HG03135 (cell line): ENCODE results near the gene BFSP2.

Source experiments
- ATAC-seq: cut with Tn5 transposase; IDR thresholded peaks from one replicate; pipeline ENCODE4 v1.9.1; 2021; ENCODE audit warnings: mild to moderate bottlenecking, moderate library complexity; ENCODE audit not compliant: unreplicated experiment

The BFSP2 gene

GRCh38 chr3:133383175-133383574, 16.7 kb upstream of the BFSP2 start:
- ATAC-seq, result no peak

- ATAC-seq, result no peak
Measured at GRCh38 chr3:133383741-133384140, 16.1 kb upstream of the BFSP2 start.

GRCh38 chr3:133384331-133385027, 15.4 kb upstream of the BFSP2 start:
- no peak for ATAC-seq

GRCh38 chr3:133386876-133387275, 13.0 kb upstream of the BFSP2 start:
- ATAC-seq, result no peak

- no peak for ATAC-seq
Measured at GRCh38 chr3:133387341-133387740, 12.5 kb upstream of the BFSP2 start.

- ATAC-seq, result no peak
Measured at GRCh38 chr3:133388696-133389395, 11.0 kb upstream of the BFSP2 start.

GRCh38 chr3:133390715-133391114, 9.1 kb upstream of the BFSP2 start:
- ATAC-seq, result no peak

- ATAC-seq, result no peak
Measured at GRCh38 chr3:133393204-133393603, 6.7 kb upstream of the BFSP2 start.

- no peak for ATAC-seq
Measured at GRCh38 chr3:133393691-133394474, 6.0 kb upstream of the BFSP2 start.

GRCh38 chr3:133394561-133395311, 5.1 kb upstream of the BFSP2 start:
- ATAC-seq, result no peak

- ATAC-seq, result no peak
Measured at GRCh38 chr3:133396906-133397305, 3.0 kb upstream of the BFSP2 start.

GRCh38 chr3:133401374-133402135, 1.7 kb downstream of the BFSP2 start:
- no peak for ATAC-seq

GRCh38 chr3:133404920-133405319, 5.1 kb downstream of the BFSP2 start:
- no peak for ATAC-seq

- ATAC-seq, result no peak
Measured at GRCh38 chr3:133408366-133408765, 8.5 kb downstream of the BFSP2 start.

GRCh38 chr3:133408961-133409360, 9.1 kb downstream of the BFSP2 start:
- no peak for ATAC-seq

- no peak for ATAC-seq
Measured at GRCh38 chr3:133410191-133410892, 10.5 kb downstream of the BFSP2 start.

GRCh38 chr3:133412183-133413132, 12.6 kb downstream of the BFSP2 start:
- ATAC-seq, result no peak

GRCh38 chr3:133413161-133414020, 13.5 kb downstream of the BFSP2 start:
- ATAC-seq, result no peak
